ENCODE measurements around the gene LSAMP.
A peak's percentile ranks its signal among the peaks of the same experiment; 100 is the strongest.

DNA sequence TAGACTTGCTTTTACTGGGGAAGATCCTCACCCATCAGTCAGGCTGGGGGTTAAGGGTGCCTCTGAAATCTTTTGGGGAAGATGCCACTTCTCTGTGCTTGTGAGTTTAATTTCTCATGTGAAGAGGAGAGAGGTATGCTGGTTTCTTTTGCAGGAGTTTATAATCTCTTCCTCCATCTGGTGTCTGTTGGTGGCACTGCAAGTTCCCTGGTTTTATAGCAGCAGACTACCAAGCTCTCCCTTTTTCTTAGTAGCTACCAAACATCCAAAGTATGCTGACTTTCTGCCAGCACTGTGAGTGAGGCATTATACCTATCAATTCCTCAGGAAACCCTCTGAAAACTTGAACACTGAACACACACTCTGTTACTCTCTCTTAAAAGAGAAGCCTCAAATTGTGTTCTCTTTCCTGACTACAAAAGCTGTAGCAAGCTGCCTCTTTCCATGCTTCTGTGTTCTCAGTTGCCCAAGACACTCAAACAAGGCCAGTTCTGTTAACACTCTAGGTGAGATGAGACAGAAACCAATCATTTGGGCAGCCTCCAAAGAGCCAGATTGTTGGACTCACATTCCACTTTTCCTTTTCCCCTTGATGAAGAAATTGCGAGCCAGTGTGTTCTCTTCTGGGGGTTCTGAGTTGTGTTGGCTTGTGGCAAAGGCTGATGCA lies 522.5 kb downstream of the LSAMP start:
- TF ChIP-seq, protein P1, sequence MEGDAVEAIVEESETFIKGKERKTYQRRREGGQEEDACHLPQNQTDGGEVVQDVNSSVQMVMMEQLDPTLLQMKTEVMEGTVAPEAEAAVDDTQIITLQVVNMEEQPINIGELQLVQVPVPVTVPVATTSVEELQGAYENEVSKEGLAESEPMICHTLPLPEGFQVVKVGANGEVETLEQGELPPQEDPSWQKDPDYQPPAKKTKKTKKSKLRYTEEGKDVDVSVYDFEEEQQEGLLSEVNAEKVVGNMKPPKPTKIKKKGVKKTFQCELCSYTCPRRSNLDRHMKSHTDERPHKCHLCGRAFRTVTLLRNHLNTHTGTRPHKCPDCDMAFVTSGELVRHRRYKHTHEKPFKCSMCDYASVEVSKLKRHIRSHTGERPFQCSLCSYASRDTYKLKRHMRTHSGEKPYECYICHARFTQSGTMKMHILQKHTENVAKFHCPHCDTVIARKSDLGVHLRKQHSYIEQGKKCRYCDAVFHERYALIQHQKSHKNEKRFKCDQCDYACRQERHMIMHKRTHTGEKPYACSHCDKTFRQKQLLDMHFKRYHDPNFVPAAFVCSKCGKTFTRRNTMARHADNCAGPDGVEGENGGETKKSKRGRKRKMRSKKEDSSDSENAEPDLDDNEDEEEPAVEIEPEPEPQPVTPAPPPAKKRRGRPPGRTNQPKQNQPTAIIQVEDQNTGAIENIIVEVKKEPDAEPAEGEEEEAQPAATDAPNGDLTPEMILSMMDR (conservative IDR thresholded peaks at IDR 0.05; ENCODE audit: low read depth, low read length): peak; percentile 71
- TF ChIP-seq EZH2 (IDR thresholded peaks at IDR 0.05; ENCODE audit: borderline replicate concordance, low read depth, low read length, poor library complexity, severe bottlenecking): no peak

Data from A673 (cell line).